Stimulated activated CD8-positive, alpha-beta memory T cell treated with anti-CD3 and anti-CD28 coated beads, Interleukin-7, amount 100 ng/mL, for 24 hours (primary cell): ENCODE measurements around the gene FANCC.

Source experiments
- DNase-seq: peaks from one replicate; pipeline ENCODE4 v3.0.0-alpha.2; 2020; ENCODE audit warnings: low read depth

FANCC gene

GRCh38 chr9:95100071-95100627 lies 217.4 kb downstream of the FANCC start:
- no peak for DNase-seq

DNA sequence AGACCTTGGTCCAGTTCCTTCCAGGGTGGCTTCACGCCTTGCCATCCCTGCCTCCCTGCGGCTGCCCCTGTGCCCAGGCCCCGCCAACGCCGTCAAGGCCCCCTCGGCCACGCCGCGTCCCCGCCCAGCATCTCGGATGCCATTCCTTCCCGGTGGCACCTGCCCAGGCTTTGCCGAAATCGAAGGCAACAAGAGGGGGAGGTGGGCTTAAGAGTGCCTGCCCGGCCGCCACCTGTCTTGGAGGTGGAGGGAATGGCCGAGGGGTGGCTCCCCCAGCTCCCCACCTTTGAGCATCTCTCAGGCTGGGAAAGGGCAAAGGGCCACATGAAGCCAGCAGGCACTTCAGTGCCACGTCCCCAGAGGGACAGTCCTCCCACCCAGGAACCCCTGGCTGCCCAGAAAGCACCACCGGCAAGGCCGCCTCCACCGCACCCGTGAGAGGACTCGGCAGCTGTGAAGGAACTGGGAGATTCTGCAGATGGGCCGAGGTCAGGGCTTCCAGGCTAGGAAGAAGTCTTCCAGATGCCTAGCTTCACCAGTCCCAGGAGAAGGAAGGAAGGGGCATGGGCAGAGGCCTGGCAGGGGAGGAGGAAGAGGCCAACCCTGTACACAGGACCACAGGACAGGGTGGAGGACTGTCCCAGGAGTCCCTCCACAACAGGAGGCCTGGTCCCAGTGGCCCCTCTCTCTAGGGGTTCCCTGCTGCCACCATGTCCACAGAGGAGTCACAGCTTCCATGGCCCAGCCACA lies 218.0 kb downstream of the FANCC start:
- DNase-seq = no peak

DNA sequence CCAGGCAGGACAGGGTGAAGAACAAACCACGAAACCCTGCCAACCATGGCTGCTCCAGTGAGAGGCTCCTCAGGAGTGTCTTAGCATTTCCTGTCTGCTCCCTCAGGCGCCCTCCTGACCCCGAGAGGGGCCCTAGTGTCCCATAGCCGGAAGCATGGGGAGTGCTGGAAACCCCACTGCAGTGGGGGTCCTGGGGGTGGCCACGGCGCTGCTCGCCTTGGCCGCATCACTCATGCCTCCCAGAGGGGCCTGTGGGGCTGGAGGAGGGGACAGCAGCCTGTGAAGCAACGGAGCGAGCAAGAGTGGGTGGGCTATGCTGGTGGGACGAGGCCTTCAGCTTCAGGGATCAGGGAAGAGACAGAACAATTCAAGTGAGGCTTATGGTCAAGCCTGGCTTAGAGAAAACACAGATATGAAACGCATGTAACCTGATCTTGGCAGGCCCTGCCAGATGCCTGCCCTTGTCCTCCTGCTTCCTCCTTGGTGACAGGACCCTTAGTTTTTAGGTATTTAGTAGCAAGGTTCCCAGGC lies 219.1 kb downstream of the FANCC start:
- no peak for DNase-seq

- no peak for DNase-seq
Measured at GRCh38 chr9:95097279-95097678, 220.2 kb downstream of the FANCC start.

GRCh38 chr9:95096807-95097206 lies 220.7 kb downstream of the FANCC start:
- DNase-seq = no peak

GRCh38 chr9:95096381-95096780 lies 221.1 kb downstream of the FANCC start:
- DNase-seq = no peak

- DNase-seq = no peak
Measured at GRCh38 chr9:95095641-95096355, 221.7 kb downstream of the FANCC start.

DNA sequence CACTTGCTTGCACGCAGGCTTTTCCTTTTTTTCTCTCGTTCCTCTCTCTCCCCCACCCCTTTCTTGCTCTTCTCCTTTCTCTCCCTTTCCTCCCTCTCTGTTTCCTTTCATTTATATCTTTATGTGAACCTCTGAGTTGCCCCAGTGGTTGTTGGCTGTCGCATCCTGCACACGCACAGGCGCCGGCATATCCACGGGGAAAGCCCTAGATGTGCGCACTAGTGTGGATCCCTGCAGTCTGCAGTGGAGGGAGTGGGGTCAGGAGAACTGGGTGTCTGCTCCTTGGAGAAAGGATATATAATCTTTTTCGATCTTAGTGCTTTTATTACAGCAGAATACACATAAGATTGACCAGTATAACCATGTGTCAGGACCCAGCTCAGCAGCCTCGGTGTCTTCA lies 223.5 kb downstream of the FANCC start:
- DNase-seq = no peak

- no peak for DNase-seq
Measured at GRCh38 chr9:95093586-95093985, 223.9 kb downstream of the FANCC start.

DNA sequence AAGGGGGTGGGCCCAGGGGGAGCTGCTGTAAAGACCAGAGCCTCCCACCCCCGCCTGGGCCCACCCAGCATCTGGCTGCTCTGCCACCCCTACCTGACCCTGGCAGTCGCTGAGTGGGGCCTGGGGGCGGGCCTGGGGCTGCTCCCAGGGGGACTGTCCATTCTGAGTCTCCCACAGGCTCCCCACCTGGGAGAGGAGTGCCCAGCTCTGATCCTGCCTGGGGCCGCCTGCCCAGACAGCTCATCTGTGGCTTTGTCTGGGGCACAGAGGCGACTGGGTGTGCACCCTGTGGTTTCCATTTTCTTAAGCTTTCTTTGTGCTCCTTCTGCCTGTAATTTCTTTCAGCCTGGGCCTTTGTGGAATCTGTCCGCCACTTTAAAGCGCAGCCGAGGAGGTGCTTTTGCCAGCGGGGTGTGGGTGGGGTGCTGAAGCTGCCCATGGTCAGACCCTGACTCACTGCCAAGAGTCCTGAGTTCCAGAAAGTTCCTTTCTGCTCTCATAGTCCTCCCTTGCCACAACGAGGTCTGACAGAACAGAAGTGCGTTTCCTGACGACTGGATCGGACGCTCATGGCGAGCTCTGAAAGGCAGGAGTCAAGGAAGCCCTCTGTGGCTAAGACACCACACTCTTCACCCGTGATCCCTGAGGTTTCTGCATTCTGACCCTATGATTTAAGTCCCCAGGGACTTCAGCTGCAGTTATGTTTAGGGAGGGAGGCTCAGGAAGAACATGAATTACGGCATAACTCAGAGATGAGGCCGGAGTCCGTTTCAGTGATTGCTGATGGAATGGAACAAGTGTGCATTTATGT lies 225.0 kb downstream of the FANCC start:
- DNase-seq = no peak

- no peak for DNase-seq
Measured at GRCh38 chr9:95091601-95092261, 225.8 kb downstream of the FANCC start.

DNA sequence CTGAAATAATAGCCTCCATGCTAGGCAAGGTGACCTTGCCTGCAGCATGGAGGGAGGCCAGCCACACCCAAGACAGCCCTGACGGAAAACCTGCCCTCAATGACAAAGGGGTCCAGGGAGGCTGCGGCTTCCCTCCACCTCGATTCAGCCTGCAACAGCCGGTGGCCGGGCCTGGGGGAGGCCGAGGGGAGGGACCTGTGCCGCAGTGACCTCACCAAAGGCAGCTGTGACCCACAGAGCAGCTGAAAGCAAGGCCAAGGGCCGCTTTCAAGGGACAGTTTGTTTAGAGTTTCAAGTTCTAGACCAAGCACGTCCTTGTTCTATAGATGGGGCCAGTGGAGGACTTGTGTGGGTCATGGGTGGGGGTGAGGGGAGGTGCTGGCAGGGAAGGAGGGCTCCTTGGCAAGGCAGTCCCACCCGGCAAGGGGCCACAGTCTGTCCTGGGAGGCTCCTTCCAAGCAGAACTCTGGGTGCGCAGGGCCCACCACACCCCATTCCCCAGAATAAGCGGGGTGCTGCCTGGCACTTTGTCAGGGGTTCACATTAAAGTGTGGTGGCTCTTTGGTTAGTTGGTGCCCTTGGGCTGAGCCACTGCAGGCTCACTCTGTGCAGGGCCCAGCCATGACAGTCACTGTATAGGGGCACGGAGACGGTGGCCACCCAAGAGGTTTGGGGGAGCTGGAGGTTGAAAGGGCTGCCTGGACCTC lies 226.5 kb downstream of the FANCC start:
- no peak for DNase-seq

GRCh38 chr9:95090023-95090791 lies 227.3 kb downstream of the FANCC start:
- DNase-seq = no peak

DNA sequence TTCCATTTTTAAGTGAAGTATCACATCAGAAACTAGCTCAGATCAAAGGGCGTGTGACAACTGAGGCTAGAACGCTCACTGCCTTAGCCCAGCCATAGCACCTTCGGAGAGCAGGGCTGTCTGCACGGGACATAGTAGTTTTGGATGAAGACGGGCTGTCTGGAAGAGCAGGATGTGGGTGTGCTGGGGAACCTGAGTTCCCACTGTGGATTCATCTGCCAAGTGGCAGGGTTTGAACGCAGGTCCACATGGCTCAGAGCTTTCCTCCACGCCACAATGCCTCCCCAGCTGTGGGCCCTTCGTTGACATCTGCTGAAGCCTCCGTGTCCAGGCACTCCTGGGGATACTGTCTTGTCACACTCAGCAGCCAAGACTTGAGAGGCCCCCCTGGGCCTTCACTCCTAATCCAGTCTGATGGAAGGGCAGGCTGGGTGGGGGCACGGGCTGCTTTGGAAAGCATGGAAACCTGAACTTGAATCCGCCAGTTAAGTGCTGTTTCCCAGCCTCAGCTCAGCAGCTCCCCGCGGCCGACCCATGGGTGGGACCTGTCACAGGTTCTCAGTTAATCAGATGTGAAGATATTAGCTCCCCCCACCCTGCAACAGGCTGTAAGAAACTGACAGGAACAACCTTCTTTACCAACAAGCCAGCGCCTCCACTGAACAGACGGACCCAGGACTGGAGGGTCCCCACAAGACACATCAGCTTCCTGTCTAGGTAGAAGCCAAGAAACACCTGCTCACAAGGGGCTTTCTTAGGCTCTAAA lies 228.1 kb downstream of the FANCC start:
- DNase-seq = no peak

DNA sequence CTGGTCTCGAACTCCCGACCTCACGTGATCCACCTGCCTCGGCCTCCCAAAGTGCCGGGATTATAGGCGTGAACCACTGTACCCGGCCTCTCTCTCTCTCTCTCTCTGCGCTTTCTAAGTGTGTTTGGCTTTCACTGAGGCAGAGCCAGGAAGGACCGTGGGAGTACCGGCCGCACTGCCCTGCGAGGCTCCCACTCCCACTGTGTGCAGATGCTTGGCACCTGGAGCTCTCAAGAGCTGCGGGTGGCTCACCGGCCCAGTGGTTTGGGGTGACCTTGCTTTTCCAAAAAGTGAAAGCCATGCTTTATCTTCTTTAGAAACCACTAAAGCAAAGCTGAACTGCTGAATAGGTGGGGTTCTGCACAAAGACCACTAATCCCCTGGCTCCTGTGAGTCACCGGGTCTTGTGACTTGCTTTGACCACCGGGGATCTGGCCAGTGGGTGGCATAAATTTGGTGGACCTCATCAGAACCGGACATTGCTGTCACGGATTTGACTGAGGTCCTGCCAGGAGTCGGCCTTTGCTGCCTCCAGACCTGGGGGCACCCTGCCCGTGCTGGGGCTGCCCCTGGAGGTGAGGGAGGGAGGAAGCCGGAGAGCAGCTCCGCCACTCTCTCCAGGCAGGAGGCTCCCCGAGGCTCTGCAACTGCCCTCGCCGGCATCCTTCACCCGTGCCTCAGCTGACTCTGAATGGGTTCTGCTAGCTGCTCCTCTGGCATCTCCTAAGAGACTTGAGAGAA lies 228.9 kb downstream of the FANCC start:
- no peak for DNase-seq

- DNase-seq = no peak
Measured at GRCh38 chr9:95087659-95088242, 229.8 kb downstream of the FANCC start.

GRCh38 chr9:95086564-95086955 lies 230.9 kb downstream of the FANCC start:
- DNase-seq = no peak

DNA sequence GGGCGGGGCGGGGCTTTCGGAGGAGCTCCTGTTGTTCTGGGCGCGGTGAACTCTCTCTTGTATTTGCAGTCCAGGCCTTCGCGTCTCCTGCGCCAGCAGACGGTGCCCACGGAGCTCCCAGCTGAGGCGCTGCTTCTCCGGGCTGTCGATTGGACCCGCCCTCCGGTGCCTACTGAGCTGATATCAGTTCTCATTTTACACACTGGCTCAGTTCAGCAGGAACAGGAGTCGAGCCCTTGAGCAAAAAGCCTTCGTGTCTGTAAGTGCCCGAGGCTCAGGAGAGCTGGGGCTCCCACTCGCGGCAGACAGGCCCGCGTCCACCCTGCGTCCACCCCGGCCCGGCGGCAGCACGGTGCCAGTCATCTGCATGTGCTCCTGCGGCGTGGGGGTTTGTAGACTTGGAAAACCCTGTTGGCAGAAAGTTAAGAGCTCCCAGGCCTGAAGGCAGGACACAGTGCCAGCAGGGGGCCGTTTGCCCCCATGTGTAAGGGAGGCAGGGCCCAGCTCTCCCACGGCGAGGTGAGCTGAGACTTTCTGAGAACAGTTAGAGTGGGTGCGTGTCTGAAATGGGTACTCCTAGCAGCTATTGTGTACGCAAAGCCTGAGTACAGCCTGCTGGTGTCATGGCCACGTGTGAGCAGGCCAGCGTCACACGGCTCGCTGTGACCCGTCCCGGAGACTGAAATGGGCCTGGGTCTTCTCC lies 231.5 kb downstream of the FANCC start:
- no peak for DNase-seq
